Endodermal cell (in vitro differentiated cells): Measurements from ENCODE around the gene NUDT8. TPM values are rescaled to one million over a fixed set of nuclear protein-coding genes. Genes with fewer than 3 reads are reported as not detected.
"Not testable (repeated sequence)": the region's sequence is repeated elsewhere in the genome, so short reads cannot be mapped to it uniquely, and the experiment has no call there.

ENCODE experiments used
- DNase-seq: peaks from one replicate; pipeline ENCODE4 v3.0.0-alpha.2; 2017
- H3K27ac ChIP-seq: 2 replicates; pipeline ENCODE4 v1.5.1; 2013; ENCODE audit warnings: mild to moderate bottlenecking, low read depth, low read length, moderate library complexity
- H3K27me3 ChIP-seq: 2 replicates; pipeline ENCODE4 v1.6.1; 2013; ENCODE audit warnings: mild to moderate bottlenecking, low read length, moderate library complexity; ENCODE audit not compliant: insufficient read depth, control insufficient read depth, poor library complexity, severe bottlenecking
- H3K36me3 ChIP-seq: 2 replicates; pipeline ENCODE4 v1.7.0; 2013; ENCODE audit warnings: mild to moderate bottlenecking, low read length, moderate library complexity; ENCODE audit not compliant: control insufficient read depth, insufficient read depth
- H3K4me1 ChIP-seq: one replicate; pipeline ENCODE4 v1.7.0; 2013; ENCODE audit warnings: low read length; ENCODE audit not compliant: control insufficient read depth, insufficient read depth
- H3K4me3 ChIP-seq: 2 replicates; pipeline ENCODE4 v1.5.1; 2013; ENCODE audit warnings: mild to moderate bottlenecking, low read length, moderate library complexity
- H3K9ac ChIP-seq: 2 replicates; pipeline ENCODE4 v1.6.1; 2013; ENCODE audit warnings: mild to moderate bottlenecking, low read length, moderate library complexity; ENCODE audit not compliant: poor library complexity, severe bottlenecking; ENCODE audit errors: extremely low read depth
- H3K9me3 ChIP-seq: 2 replicates; pipeline ENCODE4 v1.6.1; 2013; ENCODE audit warnings: mild to moderate bottlenecking, low read length, moderate library complexity; ENCODE audit not compliant: control insufficient read depth
- H3K27ac Mint-ChIP-seq: 2 replicates; pipeline ENCODE4 v1.8.0; 2020; ENCODE audit warnings: mixed read lengths
- H3K27me3 Mint-ChIP-seq: 2 replicates; pipeline ENCODE4 v1.8.0; 2021; ENCODE audit warnings: mild to moderate bottlenecking, mixed read lengths; ENCODE audit not compliant: insufficient read depth
- H3K36me3 Mint-ChIP-seq: 2 replicates; pipeline ENCODE4 v1.8.0; 2020; ENCODE audit warnings: low read depth, mixed read lengths
- H3K4me1 Mint-ChIP-seq: 2 replicates; pipeline ENCODE4 v1.8.0; 2020; ENCODE audit warnings: mixed read lengths
- H3K4me3 Mint-ChIP-seq: 2 replicates; pipeline ENCODE4 v1.8.0; 2020; ENCODE audit warnings: mild to moderate bottlenecking, moderate library complexity, mixed read lengths
- H3K9me3 Mint-ChIP-seq: 2 replicates; pipeline ENCODE4 v1.8.0; 2020; ENCODE audit warnings: mild to moderate bottlenecking, mixed read lengths
- WGBS, 2 experiments: methylation state at CpG; one replicate each; pipeline versions ENCODE4 v1.1.5 to v1.1.7; 2013; ENCODE audit warnings: missing lambda C conversion rate in 2 of 2, mixed read lengths in 1 of 2; ENCODE audit not compliant: insufficient coverage in 1 of 2, insufficient read length in 1 of 2; 5-methylcytosine and 5-hydroxymethylcytosine counted together
- total RNA-seq, 2 donors: library from RNA; stranded (reverse); fragmentation: NEBNext Ultra II Directional in 1 of 2; extraction: Animal tissue kit (Norgen Biotek cat#: 25700) in 1 of 2; gene quantifications; 2 replicates in 1 of 2; 3 replicates in 1 of 2; pipeline ENCODE4 v1.2.1, GENCODE V29; 2021
- TF ChIP-seq, protein P1 (sequence below): fragments of 200-600 bp; sonication (generic); conservative IDR thresholded peaks from 2 replicates; pipeline ENCODE4 v1.5.0; 2021; ENCODE audit warnings: antibody characterized with exemption, mild to moderate bottlenecking

Gene NUDT8
- total RNA-seq, 2 donors from 2014 or later = 9.5 to 13.1 TPM

DNA sequence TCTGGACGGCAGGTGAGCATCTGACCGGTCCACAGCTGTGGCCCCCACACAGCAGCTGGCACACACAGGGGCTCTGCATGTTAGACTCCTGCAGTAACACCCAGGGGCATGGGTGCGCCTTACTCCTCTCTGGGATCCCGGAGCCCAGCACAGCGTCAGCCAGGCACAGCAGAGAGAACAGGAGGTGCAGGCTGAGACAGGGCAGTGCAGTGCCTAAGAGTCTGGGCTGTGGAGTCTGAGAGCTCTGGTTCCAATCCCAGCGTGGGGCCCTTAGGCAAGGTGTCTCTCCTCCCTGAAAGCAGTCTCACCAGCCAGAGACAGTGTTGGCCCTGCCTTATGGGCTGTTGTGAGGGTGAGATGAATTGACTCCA is 2.3 kb downstream of the NUDT8 start:
- Histone ChIP-seq H3K9me3 (no peaks in the 10 kb centered on the region), H3K27ac (peak overlapping the region; percentile 1), H3K4me3 (no peak overlapping the region), H3K27me3 (no peaks in the 10 kb centered on the region), H3K4me1 (peaks cover 8% of the 10 kb centered on the region), H3K36me3 (no peaks in the 10 kb centered on the region), H3K9ac (peak overlapping the region; percentile 2)
- no peak overlapping the region for H3K4me3 Mint-ChIP-seq
- DNase-seq = no peak
- WGBS, 2 experiments = 90 to 91% methylated on average over 2 to 6 of the region's 6 CpGs
- TF ChIP-seq, protein P1, sequence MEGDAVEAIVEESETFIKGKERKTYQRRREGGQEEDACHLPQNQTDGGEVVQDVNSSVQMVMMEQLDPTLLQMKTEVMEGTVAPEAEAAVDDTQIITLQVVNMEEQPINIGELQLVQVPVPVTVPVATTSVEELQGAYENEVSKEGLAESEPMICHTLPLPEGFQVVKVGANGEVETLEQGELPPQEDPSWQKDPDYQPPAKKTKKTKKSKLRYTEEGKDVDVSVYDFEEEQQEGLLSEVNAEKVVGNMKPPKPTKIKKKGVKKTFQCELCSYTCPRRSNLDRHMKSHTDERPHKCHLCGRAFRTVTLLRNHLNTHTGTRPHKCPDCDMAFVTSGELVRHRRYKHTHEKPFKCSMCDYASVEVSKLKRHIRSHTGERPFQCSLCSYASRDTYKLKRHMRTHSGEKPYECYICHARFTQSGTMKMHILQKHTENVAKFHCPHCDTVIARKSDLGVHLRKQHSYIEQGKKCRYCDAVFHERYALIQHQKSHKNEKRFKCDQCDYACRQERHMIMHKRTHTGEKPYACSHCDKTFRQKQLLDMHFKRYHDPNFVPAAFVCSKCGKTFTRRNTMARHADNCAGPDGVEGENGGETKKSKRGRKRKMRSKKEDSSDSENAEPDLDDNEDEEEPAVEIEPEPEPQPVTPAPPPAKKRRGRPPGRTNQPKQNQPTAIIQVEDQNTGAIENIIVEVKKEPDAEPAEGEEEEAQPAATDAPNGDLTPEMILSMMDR = no peak
- peaks cover 15% of the 10 kb centered on the region for H3K36me3 Mint-ChIP-seq
- peak overlapping the region; percentile 79 for H3K27ac Mint-ChIP-seq
- peaks cover 14% of the 10 kb centered on the region for H3K4me1 Mint-ChIP-seq
- no peaks in the 10 kb centered on the region for H3K27me3 Mint-ChIP-seq
- no peaks in the 10 kb centered on the region for H3K9me3 Mint-ChIP-seq

DNA sequence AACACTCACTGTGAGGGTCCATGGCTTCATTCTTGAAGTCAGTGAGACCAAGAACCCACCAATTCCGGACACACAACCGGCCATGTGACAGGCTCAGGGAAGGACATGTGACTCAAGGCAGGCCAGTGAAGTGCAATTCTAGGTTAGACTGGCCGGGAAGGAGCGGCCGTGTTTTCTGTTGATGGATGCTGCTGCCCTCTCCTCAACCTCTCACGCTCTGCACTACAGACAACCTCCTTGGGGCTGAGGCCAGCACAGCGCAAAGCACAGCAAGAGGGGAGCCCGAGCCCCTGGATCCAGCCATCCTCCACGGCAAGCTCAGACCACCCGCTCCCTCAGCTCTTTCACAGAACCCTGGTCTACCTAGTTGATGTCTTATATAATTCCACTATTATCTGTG is 2.8 kb downstream of the NUDT8 start:
- no peaks in the 10 kb centered on the region for H3K9me3 Mint-ChIP-seq
- Histone ChIP-seq H3K9me3 (no peaks in the 10 kb centered on the region), H3K27me3 (no peaks in the 10 kb centered on the region), H3K9ac (peak overlapping the region; percentile 2), H3K4me1 (peaks cover 8% of the 10 kb centered on the region), H3K27ac (peak overlapping the region; percentile 1), H3K36me3 (no peaks in the 10 kb centered on the region), H3K4me3 (no peak overlapping the region)
- DNase-seq = peak; percentile 84
- TF ChIP-seq, protein P1 = no peak
- peaks cover 17% of the 10 kb centered on the region for H3K4me1 Mint-ChIP-seq
- no peaks in the 10 kb centered on the region for H3K27me3 Mint-ChIP-seq
- no peak overlapping the region for H3K4me3 Mint-ChIP-seq
- WGBS, 2 experiments = 86 to 92% methylated on average over 4 to 10 of the region's 10 CpGs
- peak overlapping the region; percentile 77 for H3K27ac Mint-ChIP-seq
- peaks cover 15% of the 10 kb centered on the region for H3K36me3 Mint-ChIP-seq

DNA sequence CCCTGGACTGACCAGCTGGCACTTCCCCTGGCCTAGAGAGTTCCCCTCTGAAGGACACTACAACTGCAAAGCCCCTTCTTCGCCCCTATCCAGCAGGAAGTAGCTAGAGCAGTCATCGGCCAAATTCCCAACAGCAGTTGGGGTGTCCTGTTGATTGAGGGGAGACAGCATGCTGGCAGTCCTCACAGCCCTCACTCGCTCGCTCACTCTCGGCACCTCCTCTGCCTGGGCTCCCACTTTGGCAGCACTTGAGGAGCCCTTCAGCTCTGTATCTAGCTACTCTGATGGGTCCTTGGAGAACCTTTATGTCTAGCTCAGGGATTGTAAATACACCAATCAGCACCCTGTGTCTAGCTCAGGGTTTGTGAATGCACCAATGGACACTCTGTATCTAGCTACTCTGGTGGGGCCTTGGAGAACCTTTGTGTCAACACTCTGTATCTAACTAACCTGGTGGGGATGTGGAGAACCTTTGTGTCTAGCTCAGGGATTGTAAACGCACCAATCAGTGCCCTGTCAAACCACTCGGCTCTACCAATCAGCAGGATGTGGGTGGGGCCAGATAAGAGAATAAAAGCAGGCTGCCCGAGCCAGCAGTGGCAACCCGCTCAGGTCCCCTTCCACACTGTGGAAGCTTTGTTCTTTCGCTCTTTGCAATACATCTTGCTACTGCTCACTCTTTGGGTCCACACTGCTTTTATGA is 3.5 kb downstream of the NUDT8 start:
- Mint-ChIP-seq H3K36me3 (peaks cover 15% of the 10 kb centered on the region), H3K27ac (peak overlapping the region; percentile 77), H3K4me1 (peaks cover 22% of the 10 kb centered on the region)
- not testable (repeated sequence) for H3K4me3 Mint-ChIP-seq, H3K27me3 ChIP-seq, H3K9ac ChIP-seq, H3K36me3 ChIP-seq, H3K4me3 ChIP-seq, H3K27ac ChIP-seq, H3K27me3 Mint-ChIP-seq, H3K9me3 ChIP-seq, H3K9me3 Mint-ChIP-seq, H3K4me1 ChIP-seq
- peak; percentile 85 for DNase-seq
- WGBS, 2 experiments = 77% methylated on average over 10 of the region's 10 CpGs; no CpG with 5 or more reads in 1 of the 2 experiments

DNA sequence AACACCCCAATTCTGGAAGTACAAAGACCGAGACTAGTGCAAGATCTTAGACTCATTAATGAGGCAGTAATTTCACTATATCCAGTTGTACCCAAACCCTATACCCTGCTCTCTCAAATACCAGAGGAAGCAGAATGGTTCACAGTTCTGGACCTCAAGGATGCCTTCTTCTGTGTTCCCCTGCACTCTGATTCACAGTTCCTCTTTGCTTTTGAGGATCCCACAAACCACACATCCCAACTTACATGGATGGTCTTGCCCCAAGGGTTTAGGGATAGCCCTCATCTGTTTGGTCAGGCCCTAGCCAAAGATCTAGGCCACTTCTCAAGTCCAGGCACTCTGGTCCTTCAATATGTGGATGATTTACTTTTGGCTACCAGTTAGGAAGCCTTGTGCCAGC is 5.9 kb downstream of the NUDT8 start:
- Mint-ChIP-seq H3K36me3 (peaks cover 19% of the 10 kb centered on the region), H3K4me1 (peaks cover 22% of the 10 kb centered on the region)
- H3K4me3 ChIP-seq, H3K27me3 ChIP-seq, H3K9me3 ChIP-seq, H3K9ac ChIP-seq, H3K4me3 Mint-ChIP-seq, H3K9me3 Mint-ChIP-seq, H3K4me1 ChIP-seq, H3K27ac ChIP-seq, H3K27ac Mint-ChIP-seq, H3K36me3 ChIP-seq, H3K27me3 Mint-ChIP-seq: not testable (repeated sequence)
- DNase-seq = peak; percentile 53
- WGBS, 2 experiments = 95 to 100% methylated on average over 1 of the region's 1 CpG

DNA sequence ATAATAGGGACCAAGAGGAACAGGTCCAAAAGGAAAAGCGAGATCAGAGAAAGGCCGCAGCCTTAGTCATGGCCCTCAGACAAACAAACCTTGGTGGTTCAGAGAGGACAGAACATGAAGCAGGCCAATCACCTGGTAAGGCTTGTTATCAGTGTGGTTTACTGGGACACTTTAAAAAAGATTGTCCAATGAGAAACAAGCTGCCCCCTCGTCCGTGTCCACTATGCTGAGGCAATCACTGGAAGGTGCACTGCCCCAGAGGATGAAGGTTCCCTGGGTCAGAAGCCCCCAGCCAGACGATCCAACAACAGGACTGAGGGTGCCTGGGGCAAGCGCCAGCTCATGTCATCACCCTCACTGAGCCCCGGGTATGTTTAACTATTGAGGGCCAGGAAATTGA is 6.8 kb downstream of the NUDT8 start:
- peak overlapping the region; percentile 58 for H3K27ac Mint-ChIP-seq
- peaks cover 10% of the 10 kb centered on the region for H3K9me3 Mint-ChIP-seq
- H3K27me3 ChIP-seq, H3K27ac ChIP-seq, H3K9ac ChIP-seq, H3K4me1 ChIP-seq, H3K9me3 ChIP-seq, H3K27me3 Mint-ChIP-seq, H3K36me3 ChIP-seq: not testable (repeated sequence)
- peak; percentile 54 for DNase-seq
- H3K4me1 Mint-ChIP-seq = peaks cover 24% of the 10 kb centered on the region
- H3K36me3 Mint-ChIP-seq = peaks cover 19% of the 10 kb centered on the region
- H3K4me3 ChIP-seq = peak overlapping the region; percentile 56
- H3K4me3 Mint-ChIP-seq = peak overlapping the region; percentile 83
- 40 to 77% methylated on average over 1 to 7 of the region's 7 CpGs for WGBS, 2 experiments

DNA sequence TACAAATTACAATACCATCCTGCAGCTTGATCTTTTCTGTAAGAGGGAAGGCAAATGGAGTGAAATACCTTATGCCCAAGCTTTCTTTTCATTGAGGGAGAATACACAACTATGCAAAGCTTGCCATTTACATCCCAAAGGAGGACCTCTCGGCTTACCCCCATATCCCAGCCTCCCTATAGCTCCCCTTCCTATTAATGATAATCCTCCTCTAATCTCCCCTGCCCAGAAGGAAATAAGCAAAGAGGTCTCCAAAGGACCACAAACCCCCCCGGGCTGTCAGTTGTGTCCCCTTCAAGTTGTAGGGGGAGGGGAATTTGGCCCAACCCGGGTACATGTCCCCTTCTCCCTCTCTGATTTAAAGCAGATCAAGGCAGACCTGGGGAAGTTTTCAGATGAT is 7.8 kb downstream of the NUDT8 start:
- peak overlapping the region; percentile 83 for H3K4me3 Mint-ChIP-seq
- H3K27me3 ChIP-seq, H3K36me3 ChIP-seq, H3K27ac ChIP-seq, H3K27me3 Mint-ChIP-seq, H3K4me1 ChIP-seq, H3K9me3 ChIP-seq: not testable (repeated sequence)
- Histone ChIP-seq H3K9ac (peak overlapping the region; percentile 70), H3K4me3 (peak overlapping the region; percentile 95)
- H3K36me3 Mint-ChIP-seq = peaks cover 14% of the 10 kb centered on the region
- peaks cover 34% of the 10 kb centered on the region for H3K4me1 Mint-ChIP-seq
- WGBS, 2 experiments = 0% methylated on average over 2 of the region's 3 CpGs; no CpG with 5 or more reads in 1 of the 2 experiments
- peaks cover 10% of the 10 kb centered on the region for H3K9me3 Mint-ChIP-seq
- DNase-seq = peak; percentile 66
- peak overlapping the region; percentile 92 for H3K27ac Mint-ChIP-seq
